K562 (cell line): ENCODE data around the gene KMT2A. TPM values are rescaled to one million over a fixed set of nuclear protein-coding genes. Genes with fewer than 3 reads are reported as not detected.
A peak's percentile ranks its signal among the peaks of the same experiment; 100 is the strongest.

Source experiments
- ARID1B ChIP-seq: fragments of 450-650 bp; IDR thresholded peaks from 2 replicates; pipeline ENCODE4 v1.6.1; 2016; ENCODE audit warnings: antibody characterized with exemption, mild to moderate bottlenecking, inconsistent platforms
- BCL6 ChIP-seq: fragments of 250-450 bp; sonication (Bioruptor Pico); IDR thresholded peaks from 2 replicates; pipeline ENCODE4 v1.4.0; 2020
- HIVEP1 ChIP-seq: fragments of 250-450 bp; sonication (Bioruptor Pico); IDR thresholded peaks from 2 replicates; pipeline ENCODE4 v1.4.0; 2020; ENCODE audit warnings: mild to moderate bottlenecking
- HOMEZ ChIP-seq: fragments of 250-450 bp; sonication (Bioruptor Pico); IDR thresholded peaks from 2 replicates; pipeline ENCODE4 v1.4.0; 2020; ENCODE audit warnings: mild to moderate bottlenecking, moderate library complexity
- IFI16 ChIP-seq: fragments of 250-450 bp; sonication (Bioruptor Pico); IDR thresholded peaks from 2 replicates; pipeline ENCODE4 v2.1.2; 2022; ENCODE audit warnings: mild to moderate bottlenecking, inconsistent platforms
- JUND ChIP-seq, 2 experiments: IDR thresholded peaks; 2 replicates in 1 of 2; 3 replicates in 1 of 2; pipeline ENCODE4 v1.6.1; 2011; ENCODE audit warnings: borderline replicate concordance in 2 of 2, low read depth in 2 of 2, low read length in 2 of 2, improper control_type of control experiment in 1 of 2, missing biosample characterization in 1 of 2, missing genetic modification characterization in 1 of 2, missing genetic modification reagents in 1 of 2
- MTA2 ChIP-seq: fragments of 450-650 bp; IDR thresholded peaks from 2 replicates; pipeline ENCODE4 v1.6.1; 2016; ENCODE audit warnings: low read depth
- MYC ChIP-seq, 2 experiments: fragments of 250-450 bp in 1 of 2; sonication (Bioruptor Pico) in 1 of 2; IDR thresholded peaks; 2 replicates each; pipeline versions ENCODE4 v1.5.1 to v1.6.1; 2012 to 2021; ENCODE audit warnings: low read depth in 2 of 2, borderline replicate concordance in 1 of 2, improper control_type of control experiment in 1 of 2, low read length in 1 of 2, mild to moderate bottlenecking in 1 of 2, moderate library complexity in 1 of 2
- NFRKB ChIP-seq: fragments of 450-650 bp; IDR thresholded peaks from 2 replicates; pipeline ENCODE4 v1.6.1; 2016; ENCODE audit warnings: low read depth
- PHF20 ChIP-seq: fragments of 450-650 bp; IDR thresholded peaks from 2 replicates; pipeline ENCODE4 v1.6.1; 2018; ENCODE audit not compliant: partially characterized antibody
- RERE ChIP-seq: sonication (generic); formaldehyde crosslinking; IDR thresholded peaks from 2 replicates; pipeline ENCODE4 v1.8.0; 2023; ENCODE audit warnings: missing genetic modification reagents, mild to moderate bottlenecking, borderline replicate concordance
- SMARCC2 ChIP-seq: fragments of 450-650 bp; IDR thresholded peaks from 2 replicates; pipeline ENCODE4 v1.6.1; 2017; ENCODE audit warnings: antibody characterized with exemption, moderate library complexity, mild to moderate bottlenecking, low read depth
- SP1 ChIP-seq: sonication (generic); formaldehyde crosslinking; IDR thresholded peaks from 2 replicates; pipeline ENCODE4 v1.8.1; 2022; ENCODE audit warnings: mild to moderate bottlenecking, missing genetic modification reagents
- SRSF1 ChIP-seq: fragments of 200-400 bp; formaldehyde crosslinking; IDR thresholded peaks from 2 replicates; pipeline ENCODE4 v1.6.1; 2017; ENCODE audit warnings: mild to moderate bottlenecking, low read depth, low read length, moderate library complexity
- ZNF316 ChIP-seq: fragments of 450-650 bp; IDR thresholded peaks from 2 replicates; pipeline ENCODE4 v1.6.1; 2016
- ZNF586 ChIP-seq: fragments of 450-650 bp; formaldehyde crosslinking; conservative IDR thresholded peaks from 2 replicates; pipeline ENCODE4 v1.4.0; 2020; ENCODE audit warnings: mild to moderate bottlenecking, moderate library complexity
- ZNF764 ChIP-seq: fragments of 250-450 bp; sonication (Bioruptor Pico); IDR thresholded peaks from 2 replicates; pipeline ENCODE4 v1.4.0; 2020; ENCODE audit warnings: low read depth, mild to moderate bottlenecking, moderate library complexity
- polyA plus RNA-seq, 8 experiments: library from polyadenylated mRNA; depleted of rRNA in 4 of 8; stranded (reverse) in 5 of 8; unstranded in 3 of 8; fragments of >200 nt; fragmentation: Nextera tagmentation in 2 of 8; fragmentation: Illumina TruSeq in 1 of 8; extraction: Ambion mirVana in 2 of 8; extraction: Trizol in 1 of 8; gene quantifications; 2 replicates each; pipeline versions ENCODE4 v1.2.1 to v1.2.3, GENCODE V29; 2011 to 2014; ENCODE audit warnings: inconsistent platforms in 1 of 8, missing spikeins in 1 of 8
- total RNA-seq, 7 experiments: library from RNA; depleted of rRNA in 6 of 7; stranded (reverse); fragments of >200 nt in 6 of 7; fragmentation: Illumina TruSeq in 2 of 7; extraction: Trizol in 2 of 7; gene quantifications; 2 replicates each; pipeline versions ENCODE4 v1.2.1 to v1.2.3, GENCODE V29; 2011 to 2021; ENCODE audit warnings: low replicate concordance in 1 of 7
- TF ChIP-seq, protein P1 (sequence below): fragments of 450-650 bp; IDR thresholded peaks from 2 replicates; pipeline ENCODE4 v1.6.1; 2016; ENCODE audit warnings: borderline replicate concordance

The KMT2A gene
- total and polyA plus RNA-seq, 9 of the 15 experiments (the other 6 are each of a cell fraction or from before 2014, with no cell fraction given), result 9.6 to 59.9 (median 32.6) TPM

- 0 out of 2 replicates have a peak, but pooled peaks have one; percentile 54 for TF ChIP-seq RERE
- TF ChIP-seq IFI16 (CRISPR knock-in tag), result no peak
- peak; percentile 36 for TF ChIP-seq MYC (IDR thresholded peaks at IDR 0.05; ENCODE audit: low read depth, low read length)
- no peak for TF ChIP-seq MYC (CRISPR knock-in tag; IDR thresholded peaks at IDR 0.05; ENCODE audit: borderline replicate concordance, low read depth)
- peak; percentile 16; the same call in 1 of the 2 replicates for TF ChIP-seq SP1 (CRISPR knock-in tag)
- TF ChIP-seq HOMEZ, result no peak
- TF ChIP-seq NFRKB, result no peak; the same call in 1 of the 2 replicates
- no peak for TF ChIP-seq HIVEP1 (CRISPR knock-in tag)
- TF ChIP-seq ARID1B, result peak; percentile 84
- TF ChIP-seq BCL6, result no peak
- TF ChIP-seq JUND (IDR thresholded peaks at IDR 0.05; ENCODE audit: borderline replicate concordance, low read depth, low read length), result peak; percentile 34; the same call in 1 of the 2 replicates
- no peak; the same call in 2 of the 3 replicates for TF ChIP-seq JUND (tag; IDR thresholded peaks at IDR 0.05; ENCODE audit: borderline replicate concordance, low read depth, low read length)
- TF ChIP-seq PHF20, result no peak
- TF ChIP-seq, protein P1, sequence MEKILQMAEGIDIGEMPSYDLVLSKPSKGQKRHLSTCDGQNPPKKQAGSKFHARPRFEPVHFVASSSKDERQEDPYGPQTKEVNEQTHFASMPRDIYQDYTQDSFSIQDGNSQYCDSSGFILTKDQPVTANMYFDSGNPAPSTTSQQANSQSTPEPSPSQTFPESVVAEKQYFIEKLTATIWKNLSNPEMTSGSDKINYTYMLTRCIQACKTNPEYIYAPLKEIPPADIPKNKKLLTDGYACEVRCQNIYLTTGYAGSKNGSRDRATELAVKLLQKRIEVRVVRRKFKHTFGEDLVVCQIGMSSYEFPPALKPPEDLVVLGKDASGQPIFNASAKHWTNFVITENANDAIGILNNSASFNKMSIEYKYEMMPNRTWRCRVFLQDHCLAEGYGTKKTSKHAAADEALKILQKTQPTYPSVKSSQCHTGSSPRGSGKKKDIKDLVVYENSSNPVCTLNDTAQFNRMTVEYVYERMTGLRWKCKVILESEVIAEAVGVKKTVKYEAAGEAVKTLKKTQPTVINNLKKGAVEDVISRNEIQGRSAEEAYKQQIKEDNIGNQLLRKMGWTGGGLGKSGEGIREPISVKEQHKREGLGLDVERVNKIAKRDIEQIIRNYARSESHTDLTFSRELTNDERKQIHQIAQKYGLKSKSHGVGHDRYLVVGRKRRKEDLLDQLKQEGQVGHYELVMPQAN, result peak; percentile 49
- no peak for TF ChIP-seq SRSF1
- no peak for TF ChIP-seq SMARCC2
- TF ChIP-seq MTA2, result peak; percentile 72
- TF ChIP-seq ZNF764 (CRISPR knock-in tag), result no peak
- no peak for TF ChIP-seq ZNF316
- no peak for TF ChIP-seq ZNF586
Observed at GRCh38 chr11:118437208-118438125, 1.2 kb downstream of the KMT2A start (continued).
